Pancreas (tissue), 10 donors: ENCODE data around the gene SHC4. TPM values are rescaled to one million over a fixed set of nuclear protein-coding genes. Genes with fewer than 3 reads are reported as not detected.
A peak's percentile ranks its signal among the peaks of the same experiment; 100 is the strongest.

ENCODE experiments used
- ATAC-seq, 4 donors: fragments of 200-7000 bp; cut with Tn5 transposase; one replicate each; pipeline versions ENCODE4 v1.8.0 to v1.9.1; 2020; ENCODE audit warnings: mild to moderate bottlenecking in 4 of 4, moderate library complexity in 4 of 4
- DNase-seq, 6 donors: peaks; one replicate each; pipeline ENCODE4 v3.0.0-alpha.2; 2020
- FAIRE-seq: peaks from 2 replicates; lab custom pipeline; 2012; peaks lifted over from hg19 to GRCh38; lab: Jason Lieb, UNC
- H3K27ac ChIP-seq, 4 donors: fragments of 200-600 bp; sonication (generic); 1 replicate in 3 of 4; 2 replicates in 1 of 4; pipeline versions ENCODE4 v1.5.0 to v1.8.0; 2020
- H3K27me3 ChIP-seq, 4 donors: fragments of 200-600 bp; one replicate each; pipeline ENCODE4 v1.8.0; 2021
- H3K36me3 ChIP-seq, 3 donors: fragments of 200-600 bp; sonication (generic) in 1 of 3; one replicate each; pipeline versions ENCODE4 v1.5.0 to v1.8.0; 2020 to 2021
- H3K4me1 ChIP-seq, 3 donors: fragments of 200-600 bp; one replicate each; pipeline ENCODE4 v1.8.0; 2021
- H3K4me3 ChIP-seq, 4 donors: fragments of 200-600 bp; sonication (generic) in 2 of 4; one replicate each; pipeline versions ENCODE4 v1.5.0 to v1.8.0; 2020 to 2021
- H3K9me3 ChIP-seq, 4 donors: fragments of 200-600 bp; one replicate each; pipeline ENCODE4 v1.8.0; 2021
- CTCF ChIP-seq, 4 donors: fragments of 200-600 bp; sonication (generic) in 3 of 4; IDR thresholded peaks; one replicate each; pipeline versions ENCODE4 v1.5.0 to v1.8.0; 2021; ENCODE audit warnings: antibody characterized with exemption in 4 of 4
- WGBS, 2 donors: extraction: QIAGEN DNeasy Blood & Tissue Kit; methylation state at CpG; one replicate each; pipeline ENCODE4 v1.1.7; 2013; 5-methylcytosine and 5-hydroxymethylcytosine counted together
- intact Hi-C, 3 donors: fragments of 100-400 bp; cut with DNase I; formaldehyde crosslinking; loops; one replicate each; pipeline versions ENCODE4 v1.11.1 to v1.14.2; 2022
- polyA plus RNA-seq, 2 donors: library from polyadenylated mRNA; stranded (reverse); fragments of 200-250 nt; gene quantifications; one replicate each; pipeline ENCODE4 v1.2.3, GENCODE V29; 2013
- total RNA-seq, 6 donors: library from RNA; stranded (reverse); fragmentation: NEBNext Ultra II Directional in 4 of 6; extraction: Animal tissue kit (Norgen Biotek cat#: 25700) in 4 of 6; gene quantifications; one replicate each; pipeline versions ENCODE4 v1.2.1 to v1.2.4, GENCODE V29; 2021 to 2023
- donor health status: healthy with polysubstance abuse.
- donor health status: DM: no; HTN: no; CAD: no; lungs with moderate emphysema.
- donor health status: DM: no; HTN: no; CAD: no.
- donor health status: control.
- donor health status: control.
- donor health status: Bipolar disorder and iron deficiency.
- donor health status: DM: yes; HTN: yes; CAD: no.
- donor health status: DM: no; HTN: no; CAD: no.
- donor health status: DM: no; HTN: no; CAD: no.
- donor health status: DM: yes; HTN: yes; CAD: no.

The SHC4 gene
- total and polyA plus RNA-seq, 8 donors, result 0.03 to 0.24 (median 0.17) TPM; not detected in 1

- H3K27me3 ChIP-seq, result no peaks in the 10 kb centered on the region
- FAIRE-seq (peak; percentile 5), DNase-seq (peak; percentile 85 to 97 (median 93)), ATAC-seq (peak; percentile 99 to 100 (median 100))
- peaks cover 0 to 12% (median 12%) of the 10 kb centered on the region in 3 donors for H3K4me1 ChIP-seq
- 0 to 1% methylated on average over 58 of the region's 58 CpGs for WGBS, 2 donors
- intact Hi-C loops, result no loop called here
- H3K4me3 ChIP-seq, result peak within 1 kb of the TSS; percentile 46 to 77 (median 55)
- H3K36me3 ChIP-seq, result no peaks in the 10 kb centered on the region
- no peak for TF ChIP-seq CTCF (IDR thresholded peaks at IDR 0.05)
- no peaks in the 10 kb centered on the region for H3K9me3 ChIP-seq
- H3K27ac ChIP-seq, result peak within 1 kb of the TSS; percentile 49 to 80 (median 66)
These were observed 85.8 kb downstream of the SHC4 start, which contains the start of gene EID1 for GRCh38 chr15:48877630-48878595. EID1 (plus strand) TSS chr15:48878134; CDS start chr15:48878177, 43 bp downstream.

GRCh38 chr15:48876057-48876456 lies 87.7 kb downstream of the SHC4 start:
- no peak for ATAC-seq
- intact Hi-C loops, result no loop called here
- no peak for FAIRE-seq
- H3K4me1 ChIP-seq, result peaks cover 0 to 12% (median 12%) of the 10 kb centered on the region in 3 donors
- DNase-seq, result no peak
- no peak for TF ChIP-seq CTCF (IDR thresholded peaks at IDR 0.05)
- H3K4me3 ChIP-seq, result no peak overlapping the region
- H3K9me3 ChIP-seq, result no peaks in the 10 kb centered on the region
- H3K36me3 ChIP-seq, result no peaks in the 10 kb centered on the region
- no peaks in the 10 kb centered on the region for H3K27me3 ChIP-seq
- 45 to 54% methylated on average over 3 of the region's 3 CpGs for WGBS, 2 donors
- H3K27ac ChIP-seq, result no peak overlapping the region

GRCh38 chr15:48875241-48875960 lies 88.3 kb downstream of the SHC4 start:
- intact Hi-C loops, result no loop called here

GRCh38 chr15:48872632-48873031 lies 91.1 kb downstream of the SHC4 start:
- DNase-seq (no peak), ATAC-seq (no peak), FAIRE-seq (no peak)
- H3K36me3 ChIP-seq, result no peaks in the 10 kb centered on the region
- no peak overlapping the region for H3K4me3 ChIP-seq
- H3K9me3 ChIP-seq, result no peaks in the 10 kb centered on the region
- intact Hi-C loops, result no loop called here
- no peak for TF ChIP-seq CTCF (IDR thresholded peaks at IDR 0.05)
- H3K27ac ChIP-seq, result no peak overlapping the region
- 47 to 61% methylated on average over 2 of the region's 2 CpGs for WGBS, 2 donors
- H3K27me3 ChIP-seq, result no peaks in the 10 kb centered on the region
- H3K4me1 ChIP-seq, result no peaks in the 10 kb centered on the region

More at GRCh38 chr15:48875241-48875960, 88.3 kb downstream of the SHC4 start:
- no peaks in the 10 kb centered on the region for H3K36me3 ChIP-seq
- no peak overlapping the region for H3K4me3 ChIP-seq
- no peaks in the 10 kb centered on the region for H3K27me3 ChIP-seq
- 59 to 68% methylated on average over 2 of the region's 2 CpGs for WGBS, 2 donors
- H3K9me3 ChIP-seq, result no peaks in the 10 kb centered on the region
- no peak overlapping the region for H3K27ac ChIP-seq
- H3K4me1 ChIP-seq, result peaks cover 0 to 12% (median 12%) of the 10 kb centered on the region in 3 donors
- DNase-seq (no peak), ATAC-seq (no peak), FAIRE-seq (no peak)
- TF ChIP-seq CTCF (IDR thresholded peaks at IDR 0.05), result no peak
